WTC11 (cell line): ENCODE data around the gene TC2N.

Source experiments
- ARID4B ChIP-seq: sonication (generic); formaldehyde crosslinking; IDR thresholded peaks from 2 replicates; pipeline ENCODE4 v1.8.0; 2023; ENCODE audit warnings: missing genetic modification reagents, mild to moderate bottlenecking, borderline replicate concordance
- CTCF ChIP-seq: fragments of 200-600 bp; IDR thresholded peaks from 2 replicates; pipeline ENCODE4 v1.8.0; 2022; ENCODE audit warnings: antibody characterized with exemption
- ETV6 ChIP-seq: sonication (generic); formaldehyde crosslinking; IDR thresholded peaks from 2 replicates; pipeline ENCODE4 v1.8.1; 2022; ENCODE audit warnings: mild to moderate bottlenecking, missing genetic modification reagents
- JUN ChIP-seq: sonication (generic); formaldehyde crosslinking; IDR thresholded peaks from 2 replicates; pipeline ENCODE4 v1.8.0; 2023; ENCODE audit warnings: mild to moderate bottlenecking, missing genetic modification reagents
- KAT7 ChIP-seq: sonication (generic); formaldehyde crosslinking; IDR thresholded peaks from 2 replicates; pipeline ENCODE4 v1.8.1; 2023; ENCODE audit warnings: missing genetic modification reagents, mild to moderate bottlenecking, borderline replicate concordance
- MLX ChIP-seq: sonication (generic); formaldehyde crosslinking; IDR thresholded peaks from 2 replicates; pipeline ENCODE4 v1.8.1; 2023; ENCODE audit warnings: mild to moderate bottlenecking, missing genetic modification reagents, moderate library complexity
- NFYB ChIP-seq: sonication (generic); formaldehyde crosslinking; conservative IDR thresholded peaks from 2 replicates; pipeline ENCODE4 v1.8.0; 2022; ENCODE audit warnings: low read depth, missing genetic modification reagents
- NR3C1 ChIP-seq: sonication (generic); formaldehyde crosslinking; conservative IDR thresholded peaks from 2 replicates; pipeline ENCODE4 v1.8.1; 2023; ENCODE audit warnings: low read depth, mild to moderate bottlenecking, missing genetic modification reagents
- SP1 ChIP-seq: sonication (generic); formaldehyde crosslinking; conservative IDR thresholded peaks from 2 replicates; pipeline ENCODE4 v1.8.1; 2022; ENCODE audit warnings: missing genetic modification reagents
- ZNF263 ChIP-seq: sonication (generic); formaldehyde crosslinking; IDR thresholded peaks from 2 replicates; pipeline ENCODE4 v1.8.1; 2022; ENCODE audit warnings: low read depth, mild to moderate bottlenecking, moderate library complexity, missing genetic modification reagents
- ZNF281 ChIP-seq: sonication (generic); formaldehyde crosslinking; IDR thresholded peaks from 2 replicates; pipeline ENCODE4 v1.8.0; 2023; ENCODE audit warnings: mild to moderate bottlenecking, missing genetic modification reagents
- ZNF512 ChIP-seq: sonication (generic); formaldehyde crosslinking; IDR thresholded peaks from 2 replicates; pipeline ENCODE4 v1.8.1; 2022; ENCODE audit warnings: missing genetic modification reagents, borderline replicate concordance
- TF ChIP-seq, protein P1 (sequence below): sonication (generic); formaldehyde crosslinking; IDR thresholded peaks from 2 replicates; pipeline ENCODE4 v1.8.1; 2023; ENCODE audit warnings: mild to moderate bottlenecking, missing genetic modification reagents, moderate library complexity

GRCh38 chr14:91911474-91912032, 44.2 kb upstream of the TC2N start:
- TF ChIP-seq ZNF512 (CRISPR knock-in tag), result no peak
- no peak for TF ChIP-seq MLX (CRISPR knock-in tag)
- no peak for TF ChIP-seq ZNF281 (CRISPR knock-in tag)
- TF ChIP-seq CTCF, result no peak
- TF ChIP-seq, protein P1, sequence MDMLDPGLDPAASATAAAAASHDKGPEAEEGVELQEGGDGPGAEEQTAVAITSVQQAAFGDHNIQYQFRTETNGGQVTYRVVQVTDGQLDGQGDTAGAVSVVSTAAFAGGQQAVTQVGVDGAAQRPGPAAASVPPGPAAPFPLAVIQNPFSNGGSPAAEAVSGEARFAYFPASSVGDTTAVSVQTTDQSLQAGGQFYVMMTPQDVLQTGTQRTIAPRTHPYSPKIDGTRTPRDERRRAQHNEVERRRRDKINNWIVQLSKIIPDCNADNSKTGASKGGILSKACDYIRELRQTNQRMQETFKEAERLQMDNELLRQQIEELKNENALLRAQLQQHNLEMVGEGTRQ (CRISPR knock-in tag), result no peak
- no peak for TF ChIP-seq ETV6 (CRISPR knock-in tag)
- no peak for TF ChIP-seq ARID4B (CRISPR knock-in tag)
- TF ChIP-seq NR3C1 (CRISPR knock-in tag), result no peak
- no peak for TF ChIP-seq ZNF263 (CRISPR knock-in tag)
- TF ChIP-seq KAT7, result no peak
- no peak for TF ChIP-seq NFYB (CRISPR knock-in tag)
- TF ChIP-seq SP1 (CRISPR knock-in tag), result no peak
- TF ChIP-seq JUN, result no peak
